Left ventricle myocardium inferior (tissue), 1 donor: ENCODE data around the gene HES2. TPM values are rescaled to one million over a fixed set of nuclear protein-coding genes. Genes with fewer than 3 reads are reported as not detected.

Source experiments
- DNase-seq: peaks from one replicate; pipeline ENCODE4 v3.0.0-alpha.2; 2020
- H3K27ac ChIP-seq: fragments of 200-600 bp; replicated peaks from 2 replicates; pipeline ENCODE4 v1.8.0; 2021
- H3K27me3 ChIP-seq: fragments of 200-600 bp; 2 replicates; pipeline ENCODE4 v1.8.0; 2021; ENCODE audit warnings: low read depth
- H3K36me3 ChIP-seq: fragments of 200-600 bp; 2 replicates; pipeline ENCODE4 v1.8.0; 2021
- H3K4me1 ChIP-seq: fragments of 200-600 bp; 2 replicates; pipeline ENCODE4 v1.8.0; 2021
- H3K4me3 ChIP-seq: fragments of 200-600 bp; 2 replicates; pipeline ENCODE4 v1.8.0; 2021; ENCODE audit warnings: mild to moderate bottlenecking, moderate library complexity
- H3K9me3 ChIP-seq: fragments of 200-600 bp; replicated peaks from 2 replicates; pipeline ENCODE4 v1.8.0; 2021
- intact Hi-C: fragments of 100-400 bp; cut with micrococcal nuclease; formaldehyde crosslinking; loops from one replicate; pipeline ENCODE4 v1.11.0; 2022
- total RNA-seq: library from RNA; stranded (reverse); fragmentation: NEBNext Ultra II Directional; extraction: Animal tissue kit (Norgen Biotek cat#: 25700); gene quantifications from one replicate; pipeline ENCODE4 v1.2.1, GENCODE V29; 2021
- TF ChIP-seq, protein P1 (sequence below): fragments of 200-600 bp; IDR thresholded peaks from 2 replicates; pipeline ENCODE4 v1.8.0; 2021; ENCODE audit warnings: antibody characterized with exemption, mild to moderate bottlenecking, borderline replicate concordance
- donor health status: DM: no; HTN: yes; CAD: no; lungs with severe emphysema.

Gene HES2
- total RNA-seq, 1 donor from 2014 or later, result not detected

DNA sequence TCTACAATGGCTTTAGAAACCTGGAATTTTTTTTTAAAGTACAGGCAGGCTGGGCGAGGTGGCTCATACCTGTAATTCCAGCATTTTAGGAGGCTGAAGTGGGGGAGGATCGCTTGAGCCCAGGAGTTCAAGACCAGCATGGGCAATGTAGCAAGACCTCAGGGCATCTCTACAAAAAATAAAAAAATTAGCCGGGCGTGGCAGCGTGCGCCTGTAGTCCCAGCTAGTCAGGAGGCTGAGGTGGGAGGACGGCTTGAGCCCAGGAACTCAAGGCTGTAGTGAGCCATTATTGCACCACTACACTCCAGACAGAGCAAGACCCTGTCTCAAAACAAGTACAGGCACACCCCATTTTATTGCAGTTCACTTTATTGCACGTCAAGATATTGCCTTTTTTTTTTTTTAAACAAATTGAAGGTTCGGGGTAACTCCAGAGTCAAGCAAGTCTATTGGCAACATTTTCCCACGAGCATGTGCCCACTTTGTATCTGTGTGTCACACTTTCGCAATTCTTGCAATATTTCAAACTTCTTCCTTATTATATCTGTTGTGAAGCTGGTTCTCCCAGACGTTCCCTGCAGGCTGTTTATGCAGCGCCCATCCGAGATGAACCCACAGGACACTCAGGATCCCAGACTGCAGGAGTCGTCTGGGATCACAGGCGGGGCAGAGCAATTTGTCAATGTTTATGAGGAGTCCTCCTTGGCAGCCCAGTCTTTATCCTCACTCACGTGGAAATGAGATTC lies 4.7 kb downstream of the HES2 start:
- intact Hi-C loops, result no loop called here
- Histone ChIP-seq H3K4me3 (no peak overlapping the region), H3K27ac (no peak overlapping the region), H3K4me1 (peaks cover 21% of the 10 kb centered on the region), H3K36me3 (no peaks in the 10 kb centered on the region), H3K9me3 (no peaks in the 10 kb centered on the region), H3K27me3 (peaks cover 100% of the 10 kb centered on the region)
- TF ChIP-seq, protein P1, sequence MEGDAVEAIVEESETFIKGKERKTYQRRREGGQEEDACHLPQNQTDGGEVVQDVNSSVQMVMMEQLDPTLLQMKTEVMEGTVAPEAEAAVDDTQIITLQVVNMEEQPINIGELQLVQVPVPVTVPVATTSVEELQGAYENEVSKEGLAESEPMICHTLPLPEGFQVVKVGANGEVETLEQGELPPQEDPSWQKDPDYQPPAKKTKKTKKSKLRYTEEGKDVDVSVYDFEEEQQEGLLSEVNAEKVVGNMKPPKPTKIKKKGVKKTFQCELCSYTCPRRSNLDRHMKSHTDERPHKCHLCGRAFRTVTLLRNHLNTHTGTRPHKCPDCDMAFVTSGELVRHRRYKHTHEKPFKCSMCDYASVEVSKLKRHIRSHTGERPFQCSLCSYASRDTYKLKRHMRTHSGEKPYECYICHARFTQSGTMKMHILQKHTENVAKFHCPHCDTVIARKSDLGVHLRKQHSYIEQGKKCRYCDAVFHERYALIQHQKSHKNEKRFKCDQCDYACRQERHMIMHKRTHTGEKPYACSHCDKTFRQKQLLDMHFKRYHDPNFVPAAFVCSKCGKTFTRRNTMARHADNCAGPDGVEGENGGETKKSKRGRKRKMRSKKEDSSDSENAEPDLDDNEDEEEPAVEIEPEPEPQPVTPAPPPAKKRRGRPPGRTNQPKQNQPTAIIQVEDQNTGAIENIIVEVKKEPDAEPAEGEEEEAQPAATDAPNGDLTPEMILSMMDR, result no peak
- DNase-seq, result no peak

DNA sequence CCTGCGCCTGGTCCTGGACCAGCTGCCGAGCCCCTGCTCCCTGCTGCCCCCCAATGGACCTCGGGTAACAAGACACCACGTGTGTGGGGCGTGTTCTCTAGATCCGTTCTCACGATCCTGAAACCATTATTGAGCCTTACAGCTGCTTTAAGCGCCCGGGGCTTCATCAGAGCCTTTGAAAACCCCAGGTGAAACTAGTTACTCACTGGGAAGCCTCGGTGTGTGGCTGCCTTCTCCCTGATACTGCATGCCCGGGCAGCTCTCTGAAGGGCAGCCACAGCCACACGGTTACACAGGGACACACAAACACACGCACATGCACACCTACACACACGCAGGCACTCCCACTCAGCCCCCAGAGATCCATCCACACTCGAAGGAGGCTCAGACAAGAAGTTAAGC lies 5.3 kb downstream of the HES2 start:
- Histone ChIP-seq H3K27me3 (peaks cover 97% of the 10 kb centered on the region), H3K27ac (no peak overlapping the region)
- TF ChIP-seq, protein P1, result peak; percentile 51

DNA sequence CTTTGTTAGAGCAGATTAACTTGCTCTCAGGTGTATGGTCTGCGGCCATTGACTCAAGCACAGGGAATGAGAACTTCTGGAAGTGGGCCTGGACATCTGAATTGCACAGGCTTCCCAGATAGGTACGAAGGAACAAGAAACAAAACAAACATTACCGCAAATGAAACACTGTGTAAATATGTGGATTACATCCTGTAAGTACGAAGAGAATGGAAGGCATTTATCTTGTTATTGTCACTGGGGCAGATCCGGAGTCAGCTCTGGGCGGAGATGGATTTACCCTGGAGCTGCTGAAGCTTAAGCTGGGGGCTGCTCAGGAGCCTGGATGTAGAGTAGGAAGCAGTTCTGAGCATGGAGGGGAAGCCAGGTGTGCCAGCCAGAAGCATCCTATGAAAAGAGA lies 6.8 kb downstream of the HES2 start:
- DNase-seq, result no peak
- Histone ChIP-seq H3K4me3 (no peak overlapping the region), H3K36me3 (no peaks in the 10 kb centered on the region), H3K9me3 (no peaks in the 10 kb centered on the region), H3K4me1 (peaks cover 4% of the 10 kb centered on the region), H3K27ac (no peak overlapping the region), H3K27me3 (peaks cover 93% of the 10 kb centered on the region)
- TF ChIP-seq, protein P1, result no peak
- intact Hi-C loops, result no loop called here

More for the DNA sequence above, 5.3 kb downstream of the HES2 start:
- Histone ChIP-seq H3K9me3 (no peaks in the 10 kb centered on the region), H3K4me3 (no peak overlapping the region), H3K4me1 (peaks cover 15% of the 10 kb centered on the region), H3K36me3 (no peaks in the 10 kb centered on the region)
- intact Hi-C loops, result no loop called here
- no peak for DNase-seq

DNA sequence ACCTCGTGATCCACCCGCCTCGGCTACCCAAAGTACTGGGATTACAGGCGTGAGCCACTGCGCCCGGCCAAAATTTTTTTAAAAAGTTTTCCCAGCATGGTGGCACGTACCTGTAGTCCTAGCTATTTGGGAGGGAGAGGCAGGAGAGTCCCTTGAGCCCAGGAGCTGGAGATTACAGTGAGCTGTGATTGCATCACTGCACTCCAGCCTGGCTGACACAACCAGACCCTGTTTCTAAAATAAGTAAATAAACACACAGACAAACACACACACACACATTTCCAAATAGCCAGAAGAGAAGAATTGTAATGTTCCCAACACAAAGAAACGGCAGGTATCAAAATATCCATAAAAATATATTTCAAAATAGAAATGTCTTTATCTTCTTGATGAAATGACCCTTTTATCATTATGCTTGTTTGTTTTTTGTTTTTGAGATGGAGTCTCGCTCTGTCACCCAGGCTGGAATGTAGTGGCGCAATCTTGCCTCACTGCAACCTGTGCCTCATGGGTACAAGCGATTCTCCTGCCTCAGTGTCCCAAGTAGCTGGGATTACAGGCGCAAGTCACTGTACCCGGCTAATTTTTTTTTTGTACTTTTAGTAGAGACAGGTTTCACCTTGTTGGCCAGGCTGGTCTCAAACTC lies 9.3 kb downstream of the HES2 start:
- H3K4me1 ChIP-seq, result peaks cover 4% of the 10 kb centered on the region
- intact Hi-C loops, result no loop called here
- H3K27ac ChIP-seq, result no peak overlapping the region
- DNase-seq, result no peak
- peaks cover 77% of the 10 kb centered on the region for H3K27me3 ChIP-seq
- H3K36me3 ChIP-seq, result no peaks in the 10 kb centered on the region
- TF ChIP-seq, protein P1, result no peak
- H3K4me3 ChIP-seq, result no peak overlapping the region
- no peaks in the 10 kb centered on the region for H3K9me3 ChIP-seq

DNA sequence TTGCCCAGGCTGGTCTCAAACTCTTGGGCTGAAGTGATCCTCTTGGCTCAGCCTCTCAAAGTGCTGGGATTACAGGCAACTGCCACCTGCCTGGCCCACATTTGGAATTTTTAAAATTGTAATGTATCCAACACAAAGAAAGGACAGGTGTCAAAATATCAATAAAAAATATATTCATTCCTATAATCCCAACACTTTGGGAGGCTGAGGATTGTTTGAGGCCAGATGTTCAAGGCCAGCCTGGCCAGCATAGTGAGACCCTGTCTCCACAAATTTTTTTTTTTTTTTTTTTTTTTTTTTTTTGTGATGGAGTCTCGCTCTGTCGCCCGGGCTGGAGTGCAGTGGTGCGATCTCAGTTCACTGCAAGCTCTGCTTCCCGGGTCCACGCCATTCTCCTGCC lies 10.0 kb downstream of the HES2 start:
- Histone ChIP-seq H3K36me3 (no peaks in the 10 kb centered on the region), H3K27me3 (peaks cover 77% of the 10 kb centered on the region), H3K4me3 (no peak overlapping the region), H3K27ac (no peak overlapping the region), H3K4me1 (peaks cover 4% of the 10 kb centered on the region), H3K9me3 (no peaks in the 10 kb centered on the region)
- TF ChIP-seq, protein P1, result no peak
- intact Hi-C loops, result loop anchor here (5.0 kb wide), 1 partner anchor 52 kb away; no protein-coding TSS in a partner anchor
- no peak for DNase-seq
